Fibroblast of pulmonary artery (primary cell): ENCODE results near the gene CNIH3.

Experiments
- DNase-seq: peaks from one replicate; pipeline ENCODE4 v3.0.0-alpha.2; 2010; ENCODE audit warnings: low read depth
- H3K4me3 ChIP-seq: replicated peaks from 2 replicates; pipeline ENCODE4 v1.5.1; 2011; ENCODE audit warnings: low read depth, mild to moderate bottlenecking, control low read depth, low read length, moderate library complexity
- TF ChIP-seq, protein P1 (sequence below): IDR thresholded peaks from 2 replicates; pipeline ENCODE4 v1.5.1; 2011; ENCODE audit warnings: mild to moderate bottlenecking, control low read depth, low read length, inconsistent platforms; ENCODE audit errors: missing control alignments

The CNIH3 gene

DNA sequence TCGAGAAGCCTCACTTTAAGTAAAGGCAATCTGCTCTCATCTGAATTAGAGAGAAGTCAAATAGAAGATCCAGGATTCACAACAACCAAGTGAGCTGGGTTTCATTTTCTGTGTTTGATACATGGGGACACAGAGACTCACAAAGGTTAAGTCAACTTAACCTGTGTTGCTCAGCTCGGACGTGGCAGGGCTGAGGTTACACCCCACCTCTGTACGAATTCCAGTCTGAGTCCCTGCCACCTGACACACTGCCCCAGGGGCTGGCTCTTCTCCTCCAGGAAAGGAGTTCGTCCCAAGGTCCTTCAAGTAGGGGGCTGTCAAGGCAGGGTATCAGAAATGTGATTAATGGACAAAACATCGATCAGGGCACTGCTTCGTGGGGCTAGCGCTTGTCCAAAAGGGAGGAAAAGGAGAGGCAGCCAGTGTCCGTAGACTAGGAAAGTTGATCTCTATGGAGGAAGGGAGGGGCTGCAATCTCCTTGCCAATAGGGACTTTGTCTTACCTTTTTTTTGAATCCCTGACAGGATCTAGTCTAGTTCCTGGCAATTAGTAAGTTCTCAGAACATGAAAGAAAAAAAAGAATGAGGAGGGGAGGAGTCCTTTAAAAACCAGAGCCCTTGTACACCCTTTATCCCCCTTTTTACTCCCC is 116.4 kb downstream of the CNIH3 start:
- no peak overlapping the region for H3K4me3 ChIP-seq
- TF ChIP-seq, protein P1, sequence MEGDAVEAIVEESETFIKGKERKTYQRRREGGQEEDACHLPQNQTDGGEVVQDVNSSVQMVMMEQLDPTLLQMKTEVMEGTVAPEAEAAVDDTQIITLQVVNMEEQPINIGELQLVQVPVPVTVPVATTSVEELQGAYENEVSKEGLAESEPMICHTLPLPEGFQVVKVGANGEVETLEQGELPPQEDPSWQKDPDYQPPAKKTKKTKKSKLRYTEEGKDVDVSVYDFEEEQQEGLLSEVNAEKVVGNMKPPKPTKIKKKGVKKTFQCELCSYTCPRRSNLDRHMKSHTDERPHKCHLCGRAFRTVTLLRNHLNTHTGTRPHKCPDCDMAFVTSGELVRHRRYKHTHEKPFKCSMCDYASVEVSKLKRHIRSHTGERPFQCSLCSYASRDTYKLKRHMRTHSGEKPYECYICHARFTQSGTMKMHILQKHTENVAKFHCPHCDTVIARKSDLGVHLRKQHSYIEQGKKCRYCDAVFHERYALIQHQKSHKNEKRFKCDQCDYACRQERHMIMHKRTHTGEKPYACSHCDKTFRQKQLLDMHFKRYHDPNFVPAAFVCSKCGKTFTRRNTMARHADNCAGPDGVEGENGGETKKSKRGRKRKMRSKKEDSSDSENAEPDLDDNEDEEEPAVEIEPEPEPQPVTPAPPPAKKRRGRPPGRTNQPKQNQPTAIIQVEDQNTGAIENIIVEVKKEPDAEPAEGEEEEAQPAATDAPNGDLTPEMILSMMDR, result no peak
- no peak for DNase-seq

DNA sequence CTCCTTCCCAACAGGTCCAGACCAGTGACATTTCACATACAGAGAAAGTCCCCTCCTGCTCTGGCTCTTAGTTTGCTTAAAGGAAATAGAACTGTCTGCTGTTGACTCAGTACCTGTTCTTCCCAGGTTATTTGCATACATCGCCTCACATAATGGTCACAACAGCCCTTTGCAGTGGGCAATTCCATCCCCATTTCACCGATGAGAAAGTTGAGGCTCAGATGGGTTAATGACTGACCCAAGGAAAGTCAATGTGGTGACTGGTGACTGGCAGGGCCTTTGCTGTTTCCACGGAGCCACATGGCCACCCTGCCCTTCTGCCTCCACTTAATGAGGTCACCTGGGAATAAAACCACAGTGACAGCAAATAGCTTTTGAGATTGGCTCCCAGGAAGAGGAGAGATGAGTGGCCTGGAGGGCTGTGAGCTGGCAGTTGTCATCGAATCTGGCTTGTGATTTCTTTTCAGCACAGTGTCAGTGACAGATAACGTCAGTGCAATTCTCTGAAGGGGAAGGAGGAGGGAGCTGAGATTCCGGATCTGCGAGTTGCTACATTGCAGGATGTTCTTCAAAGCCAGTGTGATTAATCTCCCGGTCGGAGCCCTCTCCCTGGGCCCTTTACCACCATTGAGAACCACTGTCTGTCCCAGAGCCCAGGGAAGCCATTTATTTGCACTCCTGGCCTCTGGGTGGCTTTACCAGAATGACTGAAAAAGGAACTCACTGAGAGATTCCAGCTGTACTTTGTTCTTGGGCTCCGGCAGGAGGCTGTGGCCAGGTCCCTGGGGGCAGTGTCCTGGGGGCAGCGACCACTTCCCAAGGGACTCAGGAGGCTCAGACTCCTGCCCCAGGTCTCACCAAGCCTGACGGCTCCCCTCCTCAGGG is 117.2 kb downstream of the CNIH3 start:
- peak; percentile 58 for DNase-seq
- no peak overlapping the region for H3K4me3 ChIP-seq

DNA sequence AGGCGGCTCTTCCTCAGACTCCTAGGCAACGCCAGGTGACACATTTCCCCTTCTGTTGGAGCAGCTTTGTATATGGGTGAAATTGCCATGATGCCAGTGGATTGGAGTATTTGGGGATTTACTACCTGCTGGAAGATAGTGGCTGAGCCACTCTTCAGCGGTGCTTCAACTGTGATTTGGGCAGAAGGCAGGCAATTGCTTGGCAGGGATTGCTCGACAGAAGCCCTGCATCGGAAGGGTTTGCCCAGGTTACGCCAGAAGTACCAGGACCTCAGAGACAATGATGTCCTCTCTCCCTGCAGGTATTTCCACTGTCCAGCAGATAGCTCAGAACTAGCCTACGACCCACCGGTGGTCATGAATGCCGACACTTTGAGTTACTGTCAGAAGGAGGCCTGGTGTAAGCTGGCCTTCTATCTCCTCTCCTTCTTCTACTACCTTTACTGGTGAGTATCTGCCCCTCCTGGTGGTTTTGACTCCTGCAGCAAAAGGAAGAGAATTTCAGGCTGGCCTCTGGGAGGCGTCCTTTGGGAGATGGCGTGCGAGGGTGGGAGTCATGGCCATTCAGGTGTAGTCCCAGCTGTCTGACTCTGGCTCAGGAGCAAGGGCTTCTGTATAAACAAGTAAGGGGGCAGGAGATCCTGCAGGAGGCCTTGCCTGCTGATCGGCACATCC is 118.3 kb downstream of the CNIH3 start:
- no peak overlapping the region for H3K4me3 ChIP-seq
- DNase-seq, result no peak
- TF ChIP-seq, protein P1, result peak; percentile 9

More for the DNA sequence above, 117.2 kb downstream of the CNIH3 start:
- TF ChIP-seq, protein P1, result no peak

DNA sequence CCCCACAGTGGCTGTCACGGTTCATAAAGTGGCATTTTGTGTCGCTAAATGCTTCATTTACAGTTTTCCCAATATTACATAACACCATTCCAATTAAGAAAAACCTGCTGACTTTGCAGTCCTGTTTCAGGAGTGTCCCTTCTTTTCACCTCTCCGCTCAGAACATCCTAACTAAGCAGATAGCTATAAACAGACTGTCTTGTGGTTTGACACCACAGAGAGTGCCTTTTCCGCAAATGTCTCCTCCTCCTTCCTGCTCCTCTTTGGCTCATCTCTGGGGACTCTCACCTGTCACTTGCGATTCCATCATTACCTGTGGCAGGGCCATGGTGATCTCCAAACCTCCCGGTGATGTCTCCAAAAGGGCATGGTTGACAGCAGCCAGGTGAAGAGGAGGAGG is 119.0 kb downstream of the CNIH3 start:
- H3K4me3 ChIP-seq, result no peak overlapping the region
- TF ChIP-seq, protein P1, result no peak
- no peak for DNase-seq

DNA sequence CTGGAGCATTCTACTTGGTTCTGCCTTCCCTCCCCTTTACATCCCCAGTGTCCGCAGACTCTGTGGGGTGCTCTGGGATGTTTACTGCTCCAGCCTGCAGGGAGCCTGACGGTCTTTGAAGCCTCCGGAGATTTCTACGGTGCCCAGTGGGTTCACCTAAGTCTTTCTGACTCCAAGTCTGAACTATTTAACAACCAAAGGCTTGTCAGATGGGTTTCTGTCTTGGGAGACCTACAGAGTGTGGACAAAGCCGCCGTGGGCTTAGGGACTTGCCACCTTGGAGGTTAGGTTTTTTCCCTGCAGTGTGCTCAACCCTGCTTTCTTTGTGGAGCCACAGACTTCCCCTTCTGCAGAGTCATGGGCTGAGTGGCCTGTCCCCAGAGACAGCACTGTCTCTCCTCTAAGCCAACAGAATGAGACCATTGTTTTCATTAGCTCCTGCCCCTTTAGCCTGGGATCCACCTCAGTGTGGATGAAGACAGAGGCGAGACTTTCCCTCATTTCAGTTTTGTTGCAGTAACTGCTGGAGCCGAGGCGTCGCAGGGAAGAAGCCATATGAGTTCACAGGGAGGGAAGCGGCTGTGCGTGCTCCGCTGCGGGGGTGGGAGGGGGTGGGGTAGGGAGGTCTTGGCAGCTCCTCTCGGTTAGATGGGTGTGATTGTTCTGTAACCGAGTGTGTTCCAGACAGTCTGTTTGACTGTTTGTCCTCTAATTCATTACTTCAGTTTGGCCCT is 120.7 kb downstream of the CNIH3 start:
- TF ChIP-seq, protein P1, result no peak
- peak; percentile 63 for DNase-seq
- H3K4me3 ChIP-seq, result no peak overlapping the region

DNA sequence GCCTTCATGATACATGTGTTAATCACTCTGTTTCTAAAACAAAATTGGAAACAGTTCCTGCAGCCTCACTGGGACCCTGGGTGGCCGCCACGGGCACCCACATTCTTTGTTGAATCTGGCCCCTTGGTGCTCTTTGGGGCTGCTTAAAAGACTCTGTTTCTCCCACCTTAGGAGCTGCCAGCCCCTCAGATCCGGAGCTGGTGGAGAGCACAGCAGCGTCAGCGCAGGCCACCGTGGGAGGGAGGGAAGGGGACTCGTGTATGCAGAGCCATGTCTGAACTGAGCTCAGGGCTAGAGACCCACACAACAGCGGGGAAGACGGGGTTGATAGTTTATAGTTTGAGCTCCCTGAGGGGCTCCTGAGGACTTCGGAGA is 121.2 kb downstream of the CNIH3 start:
- TF ChIP-seq, protein P1, result no peak
- H3K4me3 ChIP-seq, result no peak overlapping the region
- no peak for DNase-seq
